SK-N-SH (cell line): Measurements from ENCODE around the gene RPS6KB2. TPM values are rescaled to one million over a fixed set of nuclear protein-coding genes. Genes with fewer than 3 reads are reported as not detected.

ENCODE experiments used
- CTCF ChIA-PET: fragments of 300-600, 350-600 bp; formaldehyde crosslinking; extraction: SDS; loops from one replicate; lab custom pipeline; 2021; lab: Yijun Ruan, JAX
- POLR2A ChIA-PET: fragments of 350-600 bp; sonication (Branson Sonifier 250); formaldehyde crosslinking; extraction: SDS; loops from one replicate; lab custom pipeline; 2020; ENCODE audit warnings: antibody characterized with exemption, inconsistent platforms; lab: Yijun Ruan, JAX
- DNase-seq: peaks from one replicate; pipeline ENCODE4 v3.0.0; 2012
- H2AFZ ChIP-seq: fragments of 200-600 bp; sonication (generic); 2 replicates; pipeline ENCODE4 v1.8.1; 2016; ENCODE audit warnings: antibody characterized with exemption, mild to moderate bottlenecking, low read depth
- H3F3A ChIP-seq: fragments of 200-600 bp; sonication (generic); replicated peaks from 2 replicates; pipeline ENCODE3; 2016; ENCODE audit warnings: antibody characterized with exemption, mild to moderate bottlenecking; ENCODE audit not compliant: insufficient read depth
- H3K27ac ChIP-seq, 2 experiments: fragments of 200-500 bp in 1 of 2; fragments of 200-600 bp in 1 of 2; sonication (Bioruptor generic) in 1 of 2; sonication (generic), shearing (Covaris generic) in 1 of 2; 2 replicates each; pipeline versions ENCODE4 v1.5.1 to v1.6.1; 2014 to 2016; ENCODE audit warnings: low read depth in 2 of 2, inconsistent platforms in 1 of 2, low read length in 1 of 2, mild to moderate bottlenecking in 1 of 2, mixed read lengths in 1 of 2
- H3K27me3 ChIP-seq: fragments of 200-600 bp; sonication (generic), shearing (Covaris generic); 2 replicates; pipeline ENCODE4 v1.6.1; 2016; ENCODE audit warnings: mixed run types; ENCODE audit not compliant: insufficient read depth
- H3K36me3 ChIP-seq, 2 experiments: fragments of 200-500 bp in 1 of 2; fragments of 200-600 bp in 1 of 2; sonication (Bioruptor generic) in 1 of 2; sonication (generic) in 1 of 2; replicated peaks in 1 of 2; 2 replicates each; pipeline versions ENCODE3 to v1.5.1; 2014 to 2016; ENCODE audit warnings: low read length in 1 of 2, mild to moderate bottlenecking in 1 of 2; ENCODE audit not compliant: insufficient read depth in 2 of 2, control insufficient read depth in 1 of 2
- H3K4me1 ChIP-seq, 2 experiments: fragments of 200-500 bp in 1 of 2; fragments of 200-600 bp in 1 of 2; sonication (Bioruptor generic) in 1 of 2; sonication (generic), shearing (Covaris generic) in 1 of 2; 2 replicates each; pipeline versions ENCODE4 v1.5.1 to v1.6.1; 2014 to 2016; ENCODE audit warnings: low read depth in 1 of 2, low read length in 1 of 2, mixed run types in 1 of 2; ENCODE audit not compliant: insufficient read depth in 2 of 2, control insufficient read depth in 1 of 2
- H3K4me2 ChIP-seq: fragments of 200-600 bp; sonication (generic), shearing (Covaris generic); 2 replicates; pipeline ENCODE4 v1.6.1; 2017; ENCODE audit warnings: mixed run types
- H3K4me3 ChIP-seq, 2 experiments: fragments of 200-500 bp in 1 of 2; fragments of 200-600 bp in 1 of 2; sonication (Bioruptor generic) in 1 of 2; sonication (generic), shearing (Covaris generic) in 1 of 2; 2 replicates each; pipeline versions ENCODE4 v1.5.1 to v1.8.1; 2014 to 2016; ENCODE audit warnings: low read depth in 2 of 2, inconsistent platforms in 1 of 2, low read length in 1 of 2, mild to moderate bottlenecking in 1 of 2, mixed read lengths in 1 of 2, moderate library complexity in 1 of 2
- H3K79me2 ChIP-seq: fragments of 200-600 bp; sonication (generic); 2 replicates; pipeline ENCODE4 v1.8.1; 2017; ENCODE audit warnings: mild to moderate bottlenecking; ENCODE audit not compliant: insufficient read depth
- H3K9ac ChIP-seq: fragments of 200-600 bp; sonication (generic); 2 replicates; pipeline ENCODE4 v1.6.1; 2017; ENCODE audit warnings: mixed run types
- H3K9me2 ChIP-seq: fragments of 200-600 bp; sonication (generic); 2 replicates; pipeline ENCODE4 v1.6.1; 2017; ENCODE audit warnings: mixed run types
- H3K9me3 ChIP-seq: fragments of 200-600 bp; sonication (generic); 2 replicates; pipeline ENCODE4 v1.6.1; 2017; ENCODE audit warnings: mixed run types, mild to moderate bottlenecking, moderate library complexity
- H4K20me1 ChIP-seq: fragments of 200-600 bp; sonication (generic); 2 replicates; pipeline ENCODE4 v1.6.1; 2017; ENCODE audit warnings: mild to moderate bottlenecking, mixed run types; ENCODE audit not compliant: insufficient read depth
- CHD2 ChIP-seq: fragments of 150-350 bp; IDR thresholded peaks from 2 replicates; pipeline ENCODE4 v1.6.1; 2018; ENCODE audit warnings: low read length; ENCODE audit not compliant: partially characterized antibody
- CTCF ChIP-seq: fragments of 200-600 bp; sonication (generic); IDR thresholded peaks from 2 replicates; pipeline ENCODE4 v1.6.1; 2017; ENCODE audit warnings: antibody characterized with exemption, mild to moderate bottlenecking, moderate library complexity
- MEF2A ChIP-seq: IDR thresholded peaks from 2 replicates; pipeline ENCODE4 v1.4.0; 2012; ENCODE audit warnings: low read depth, borderline replicate concordance
- NFIC ChIP-seq: IDR thresholded peaks from 2 replicates; pipeline ENCODE4 v1.4.0; 2012; ENCODE audit warnings: borderline replicate concordance
- PBX3 ChIP-seq: IDR thresholded peaks from 2 replicates; pipeline ENCODE4; 2012
- POLR2AphosphoS5 ChIP-seq: IDR thresholded peaks from 2 replicates; pipeline ENCODE4 v1.6.1; 2012; ENCODE audit warnings: low read depth, low read length
- RAD21 ChIP-seq: IDR thresholded peaks from 2 replicates; pipeline ENCODE4 v1.6.1; 2012; ENCODE audit warnings: mild to moderate bottlenecking, low read length
- RXRA ChIP-seq: IDR thresholded peaks from 2 replicates; pipeline ENCODE4 v1.4.0; 2012; ENCODE audit warnings: low read depth, mild to moderate bottlenecking, borderline replicate concordance
- SIN3A ChIP-seq: IDR thresholded peaks from 2 replicates; pipeline ENCODE4 v1.6.1; 2012; ENCODE audit warnings: low read depth, mild to moderate bottlenecking, low read length, moderate library complexity, borderline replicate concordance
- TEAD4 ChIP-seq: IDR thresholded peaks from 2 replicates; pipeline ENCODE4 v1.4.0; 2012; ENCODE audit warnings: mild to moderate bottlenecking, borderline replicate concordance; ENCODE audit not compliant: insufficient read depth
- WGBS: methylation state at CpG from one replicate; pipeline ENCODE4 v1.1.6; 2017; ENCODE audit warnings: low lambda C conversion rate; 5-methylcytosine and 5-hydroxymethylcytosine counted together
- polyA plus RNA-seq, 3 experiments: library from polyadenylated mRNA; depleted of rRNA; stranded (reverse); fragments of >200 nt; gene quantifications; 2 replicates each; pipeline ENCODE4 v1.2.3, GENCODE V29; 2012

Gene RPS6KB2
- polyA plus RNA-seq, 1 of the 3 experiments (the other 2 are of a cell fraction): 52.0 TPM

- TF ChIP-seq MEF2A: no peak
Observed at GRCh38 chr11:67397536-67397935, 30.8 kb upstream of the RPS6KB2 start (continued).

- H2AFZ ChIP-seq: no peak overlapping the region
- POLR2A ChIA-PET: no interaction called here
Observed at GRCh38 chr11:67397986-67398660, 30.2 kb upstream of the RPS6KB2 start.

More at GRCh38 chr11:67397986-67398660, 30.2 kb upstream of the RPS6KB2 start:
- Histone ChIP-seq H3K36me3 (peaks cover 8 to 22% of the 10 kb centered on the region in 2 experiments), H3K4me1 (peaks cover 9 to 17% of the 10 kb centered on the region in 2 experiments; a peak in 2 of 4 replicates), H3K4me2 (no peak overlapping the region), H3K27ac (no peak overlapping the region), H3K9ac (no peak overlapping the region), H3K27me3 (no peaks in the 10 kb centered on the region), H3K4me3 (no peak overlapping the region), H4K20me1 (peaks cover 14% of the 10 kb centered on the region), H3K9me2 (no peaks in the 10 kb centered on the region), H3K9me3 (no peaks in the 10 kb centered on the region), H3K79me2 (peaks cover 25% of the 10 kb centered on the region), H3F3A (peaks cover 5% of the 10 kb centered on the region)
- WGBS: 91% methylated on average over 13 of the region's 24 CpGs
- no peak for DNase-seq
- TF ChIP-seq CHD2 (no peak), PBX3 (no peak), NFIC (no peak), CTCF (no peak), RAD21 (no peak), SIN3A (no peak), RXRA (no peak), TEAD4 (no peak), POLR2AphosphoS5 (no peak)
- CTCF ChIA-PET: interaction anchor here (1.0 to 4.9 kb wide), 3 partner anchors 16 to 52 kb away, joined by 3 to 29 read pairs (median 6); no protein-coding TSS in a partner anchor
